ENCODE measurements around the gene DIP2B.
"Not testable (repeated sequence)": the region's sequence is repeated elsewhere in the genome, so short reads cannot be mapped to it uniquely, and the experiment has no call there.

The DIP2B gene

GRCh38 chr12:50546441-50547318 is 41.9 kb downstream of the DIP2B start:
- DNase-seq (ENCODE audit: low read depth in 1 of 2, low spot score in 1 of 2), result no peak

GRCh38 chr12:50547742-50548141 is 43.0 kb downstream of the DIP2B start:
- in situ Hi-C loops (cut with HindIII; ENCODE audit: low pct_unique_long_range_greater_than_20kb, low sequenced_read_pairs), result no loop called here
- TF ChIP-seq JUND (IDR thresholded peaks at IDR 0.05; ENCODE audit: low read depth), result no peak
- DNase-seq (ENCODE audit: low read depth in 1 of 2, low spot score in 1 of 2), result no peak

More at GRCh38 chr12:50546441-50547318, 41.9 kb downstream of the DIP2B start:
- in situ Hi-C loops (cut with HindIII; ENCODE audit: low pct_unique_long_range_greater_than_20kb, low sequenced_read_pairs), result no loop called here
- 0 out of 2 replicates have a peak, but pooled peaks have one; percentile 11 for TF ChIP-seq JUND (IDR thresholded peaks at IDR 0.05; ENCODE audit: low read depth)

GRCh38 chr12:50549885-50550284 is 45.1 kb downstream of the DIP2B start:
- DNase-seq (ENCODE audit: low read depth in 1 of 2, low spot score in 1 of 2), result no peak
- in situ Hi-C loops (cut with HindIII; ENCODE audit: low pct_unique_long_range_greater_than_20kb, low sequenced_read_pairs), result no loop called here
- TF ChIP-seq JUND (IDR thresholded peaks at IDR 0.05; ENCODE audit: low read depth), result no peak

GRCh38 chr12:50550530-50551223 is 45.9 kb downstream of the DIP2B start:
- in situ Hi-C loops (cut with HindIII; ENCODE audit: low pct_unique_long_range_greater_than_20kb, low sequenced_read_pairs), result no loop called here
- TF ChIP-seq JUND (IDR thresholded peaks at IDR 0.05; ENCODE audit: low read depth), result no peak
- DNase-seq (ENCODE audit: low read depth in 1 of 2, low spot score in 1 of 2), result no peak

- no peak for DNase-seq (ENCODE audit: low read depth in 1 of 2, low spot score in 1 of 2)
- no peak for TF ChIP-seq JUND (IDR thresholded peaks at IDR 0.05; ENCODE audit: low read depth)
- in situ Hi-C loops (cut with HindIII; ENCODE audit: low pct_unique_long_range_greater_than_20kb, low sequenced_read_pairs), result no loop called here
Observed at GRCh38 chr12:50551866-50552265, 47.1 kb downstream of the DIP2B start.

- no peak for TF ChIP-seq JUND (IDR thresholded peaks at IDR 0.05; ENCODE audit: low read depth)
- in situ Hi-C loops (cut with HindIII; ENCODE audit: low pct_unique_long_range_greater_than_20kb, low sequenced_read_pairs), result no loop called here
- DNase-seq (ENCODE audit: low read depth in 1 of 2, low spot score in 1 of 2), result no peak
Observed at GRCh38 chr12:50554651-50555050, 49.9 kb downstream of the DIP2B start.

GRCh38 chr12:50555471-50555885 is 50.7 kb downstream of the DIP2B start:
- in situ Hi-C loops (cut with HindIII; ENCODE audit: low pct_unique_long_range_greater_than_20kb, low sequenced_read_pairs), result no loop called here
- no peak for TF ChIP-seq JUND (IDR thresholded peaks at IDR 0.05; ENCODE audit: low read depth)
- DNase-seq (ENCODE audit: low read depth in 1 of 2, low spot score in 1 of 2), result no peak

- no peak for DNase-seq (ENCODE audit: low read depth in 1 of 2, low spot score in 1 of 2)
- no peak for TF ChIP-seq JUND (IDR thresholded peaks at IDR 0.05; ENCODE audit: low read depth)
- in situ Hi-C loops (cut with HindIII; ENCODE audit: low pct_unique_long_range_greater_than_20kb, low sequenced_read_pairs), result no loop called here
Observed at GRCh38 chr12:50556273-50556672, 51.5 kb downstream of the DIP2B start.

GRCh38 chr12:50556796-50557195 is 52.0 kb downstream of the DIP2B start:
- in situ Hi-C loops (cut with HindIII; ENCODE audit: low pct_unique_long_range_greater_than_20kb, low sequenced_read_pairs); DNase-seq (ENCODE audit: low read depth in 1 of 2, low spot score in 1 of 2): not testable (repeated sequence)

GRCh38 chr12:50557421-50557820 is 52.6 kb downstream of the DIP2B start:
- DNase-seq (ENCODE audit: low read depth in 1 of 2, low spot score in 1 of 2), result no peak
- TF ChIP-seq JUND (IDR thresholded peaks at IDR 0.05; ENCODE audit: low read depth), result no peak
- in situ Hi-C loops (cut with HindIII; ENCODE audit: low pct_unique_long_range_greater_than_20kb, low sequenced_read_pairs), result no loop called here

GRCh38 chr12:50558970-50559369 is 54.2 kb downstream of the DIP2B start:
- in situ Hi-C loops (cut with HindIII; ENCODE audit: low pct_unique_long_range_greater_than_20kb, low sequenced_read_pairs), result no loop called here
- TF ChIP-seq JUND (IDR thresholded peaks at IDR 0.05; ENCODE audit: low read depth), result no peak
- DNase-seq (ENCODE audit: low read depth in 1 of 2, low spot score in 1 of 2), result no peak

GRCh38 chr12:50562520-50563433 is 58.0 kb downstream of the DIP2B start:
- in situ Hi-C loops (cut with HindIII; ENCODE audit: low pct_unique_long_range_greater_than_20kb, low sequenced_read_pairs), result no loop called here
- TF ChIP-seq JUND (IDR thresholded peaks at IDR 0.05; ENCODE audit: low read depth), result no peak

More at GRCh38 chr12:50562520-50563433, 58.0 kb downstream of the DIP2B start:
- no peak for DNase-seq (ENCODE audit: low read depth in 1 of 2, low spot score in 1 of 2)

Measured in T47D (cell line).